Activated CD8-positive, alpha-beta T cell treated with anti-CD3 and anti-CD28 coated beads for 36 hours (primary cell): Measurements from ENCODE around the gene ASB7. TPM values are rescaled to one million over a fixed set of nuclear protein-coding genes. Genes with fewer than 3 reads are reported as not detected.

Experiments
- ATAC-seq: fragments of 200-7000 bp; cut with Tn5 transposase; one replicate; pipeline ENCODE4 v1.10.0; 2021; ENCODE audit warnings: mild to moderate bottlenecking, moderate library complexity
- CTCF ChIA-PET: fragments of 350-600 bp; sonication (Branson Sonifier 250); formaldehyde crosslinking; loops from one replicate; lab custom pipeline; 2021; ENCODE audit warnings: antibody characterized with exemption; lab: Charles Lee
- POLR2A ChIA-PET: fragments of 350-600 bp; sonication (Branson Sonifier 250); formaldehyde crosslinking; loops from one replicate; lab custom pipeline; 2021; ENCODE audit warnings: antibody characterized with exemption; lab: Charles Lee
- DNase-seq: peaks from one replicate; pipeline ENCODE4 v3.0.0-alpha.2; 2020
- H3K27ac Mint-ChIP-seq: one replicate; pipeline ENCODE4 v1.8.0; 2021; ENCODE audit warnings: mild to moderate bottlenecking, mixed read lengths
- H3K27me3 Mint-ChIP-seq: one replicate; pipeline ENCODE4 v1.8.0; 2021; ENCODE audit warnings: mixed read lengths
- H3K36me3 Mint-ChIP-seq: one replicate; pipeline ENCODE4 v1.8.0; 2021; ENCODE audit warnings: low read depth, mixed read lengths
- H3K4me1 Mint-ChIP-seq: one replicate; pipeline ENCODE4 v1.8.0; 2021; ENCODE audit warnings: low read depth, mixed read lengths
- H3K4me3 Mint-ChIP-seq: one replicate; pipeline ENCODE4 v1.8.0; 2021; ENCODE audit warnings: mild to moderate bottlenecking, moderate library complexity, mixed read lengths
- H3K9me3 Mint-ChIP-seq: one replicate; pipeline ENCODE4 v1.8.0; 2021; ENCODE audit warnings: mixed read lengths
- intact Hi-C: fragments of 100-400 bp; cut with micrococcal nuclease; formaldehyde crosslinking; loops from one replicate; pipeline ENCODE4 v1.10.0; 2022
- total RNA-seq, 2 experiments: library from RNA; stranded (reverse); gene quantifications; one replicate each; pipeline ENCODE4 v1.2.3, GENCODE V29; 2021
- TF ChIP-seq, protein P1 (sequence below): fragments of 200-600 bp; IDR thresholded peaks from one replicate; pipeline ENCODE4 v1.8.0; 2022; ENCODE audit warnings: antibody characterized with exemption, mild to moderate bottlenecking

The ASB7 gene
- total RNA-seq, 2 experiments from 2014 or later: 15.7 to 18.4 TPM

DNA sequence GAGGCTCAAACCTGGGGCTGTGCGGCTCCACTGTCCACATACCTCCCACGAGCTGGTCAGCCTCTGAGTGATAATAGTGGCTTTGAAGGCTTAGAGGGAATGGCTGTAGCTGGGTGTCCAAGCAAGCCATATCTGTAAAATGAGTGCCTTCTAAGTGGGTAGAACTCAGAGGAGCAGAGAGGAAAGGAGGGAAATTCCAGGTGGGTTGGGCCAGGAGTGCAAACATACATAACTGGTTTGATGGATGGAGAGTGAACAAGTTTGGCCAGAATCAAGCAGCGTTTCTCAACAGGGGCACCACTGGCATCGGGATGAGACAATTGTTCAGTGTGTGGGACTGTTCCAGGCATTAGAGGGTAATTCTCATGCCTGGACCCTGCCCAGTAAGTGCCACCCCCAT lies 91.1 kb downstream of the ASB7 start:
- intact Hi-C loops: no loop called here
- H3K27me3 Mint-ChIP-seq: peaks cover 11% of the 10 kb centered on the region
- H3K27ac Mint-ChIP-seq: no peak overlapping the region
- DNase-seq (no peak), ATAC-seq (no peak)
- TF ChIP-seq, protein P1, sequence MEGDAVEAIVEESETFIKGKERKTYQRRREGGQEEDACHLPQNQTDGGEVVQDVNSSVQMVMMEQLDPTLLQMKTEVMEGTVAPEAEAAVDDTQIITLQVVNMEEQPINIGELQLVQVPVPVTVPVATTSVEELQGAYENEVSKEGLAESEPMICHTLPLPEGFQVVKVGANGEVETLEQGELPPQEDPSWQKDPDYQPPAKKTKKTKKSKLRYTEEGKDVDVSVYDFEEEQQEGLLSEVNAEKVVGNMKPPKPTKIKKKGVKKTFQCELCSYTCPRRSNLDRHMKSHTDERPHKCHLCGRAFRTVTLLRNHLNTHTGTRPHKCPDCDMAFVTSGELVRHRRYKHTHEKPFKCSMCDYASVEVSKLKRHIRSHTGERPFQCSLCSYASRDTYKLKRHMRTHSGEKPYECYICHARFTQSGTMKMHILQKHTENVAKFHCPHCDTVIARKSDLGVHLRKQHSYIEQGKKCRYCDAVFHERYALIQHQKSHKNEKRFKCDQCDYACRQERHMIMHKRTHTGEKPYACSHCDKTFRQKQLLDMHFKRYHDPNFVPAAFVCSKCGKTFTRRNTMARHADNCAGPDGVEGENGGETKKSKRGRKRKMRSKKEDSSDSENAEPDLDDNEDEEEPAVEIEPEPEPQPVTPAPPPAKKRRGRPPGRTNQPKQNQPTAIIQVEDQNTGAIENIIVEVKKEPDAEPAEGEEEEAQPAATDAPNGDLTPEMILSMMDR: no peak
- POLR2A ChIA-PET: no interaction called here
- no peaks in the 10 kb centered on the region for H3K4me1 Mint-ChIP-seq
- H3K9me3 Mint-ChIP-seq: no peaks in the 10 kb centered on the region
- H3K4me3 Mint-ChIP-seq: no peak overlapping the region
- CTCF ChIA-PET: no interaction called here
- H3K36me3 Mint-ChIP-seq: no peaks in the 10 kb centered on the region

DNA sequence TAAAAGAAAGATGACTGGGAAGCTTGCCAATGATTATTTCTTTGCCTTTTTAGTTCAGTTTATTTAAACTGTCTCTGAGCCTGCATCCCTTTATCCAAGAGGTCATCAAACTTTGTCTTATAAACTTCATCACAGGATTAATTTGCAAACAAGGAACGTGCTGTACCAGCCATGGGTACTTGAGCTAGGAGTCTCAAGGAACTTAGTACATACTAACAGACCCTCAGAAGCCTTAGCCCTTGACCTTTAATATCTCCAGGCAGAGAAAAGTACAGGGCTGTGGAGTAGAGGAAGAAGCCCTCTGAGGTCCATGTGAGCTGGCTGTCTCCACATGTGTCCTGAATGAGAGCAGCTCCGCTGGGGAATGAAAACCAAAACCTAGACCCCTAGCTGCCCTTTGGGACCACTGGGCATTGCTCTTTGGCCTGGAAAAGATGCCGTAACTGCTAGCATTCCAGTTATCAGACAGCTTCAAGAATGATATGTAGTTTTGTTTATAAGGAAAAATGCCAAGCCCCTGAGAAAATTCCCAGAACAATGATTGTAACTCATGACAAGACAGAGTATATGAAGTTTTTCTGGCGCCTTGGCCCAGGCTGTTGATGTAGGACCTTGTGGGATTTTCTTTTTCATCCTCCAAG lies 92.1 kb downstream of the ASB7 start:
- POLR2A ChIA-PET: no interaction called here
- Mint-ChIP-seq H3K9me3 (no peaks in the 10 kb centered on the region), H3K27ac (no peak overlapping the region), H3K4me3 (no peak overlapping the region), H3K36me3 (no peaks in the 10 kb centered on the region), H3K27me3 (peaks cover 11% of the 10 kb centered on the region), H3K4me1 (no peaks in the 10 kb centered on the region)
- intact Hi-C loops: no loop called here
- TF ChIP-seq, protein P1: no peak
- DNase-seq (no peak), ATAC-seq (no peak)
- CTCF ChIA-PET: interaction anchor here (1.2 kb wide), 1 partner anchor 178 kb away, joined by 5 read pairs; no protein-coding TSS in a partner anchor

DNA sequence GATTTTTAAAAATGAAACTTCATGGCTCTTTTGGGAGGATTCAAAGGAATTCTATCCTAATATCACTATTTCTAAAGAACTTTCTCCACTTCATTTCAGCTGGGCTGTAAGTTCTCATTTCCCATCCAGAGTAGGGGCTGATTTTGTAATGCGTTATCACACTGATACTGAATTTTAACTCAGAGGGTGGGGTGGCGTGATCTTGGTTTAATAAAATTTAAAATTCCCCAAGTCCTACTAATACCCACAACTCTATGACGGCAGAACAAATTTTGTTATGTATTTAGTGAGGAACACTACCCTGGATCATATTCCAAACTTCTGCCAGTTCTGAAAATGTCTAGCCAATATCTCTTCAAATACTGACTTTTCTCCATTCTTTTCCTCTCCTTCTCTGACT lies 92.7 kb downstream of the ASB7 start:
- H3K27ac Mint-ChIP-seq: no peak overlapping the region
- no peaks in the 10 kb centered on the region for H3K9me3 Mint-ChIP-seq
- peaks cover 11% of the 10 kb centered on the region for H3K27me3 Mint-ChIP-seq
- no peaks in the 10 kb centered on the region for H3K36me3 Mint-ChIP-seq
- intact Hi-C loops: no loop called here
- ChIA-PET CTCF (interaction anchor here (1.2 kb wide), 1 partner anchor 178 kb away, joined by 5 read pairs; no protein-coding TSS in a partner anchor), POLR2A (no interaction called here)
- H3K4me1 Mint-ChIP-seq: no peaks in the 10 kb centered on the region
- no peak for ATAC-seq
- DNase-seq: no peak
- TF ChIP-seq, protein P1: no peak
- H3K4me3 Mint-ChIP-seq: no peak overlapping the region

DNA sequence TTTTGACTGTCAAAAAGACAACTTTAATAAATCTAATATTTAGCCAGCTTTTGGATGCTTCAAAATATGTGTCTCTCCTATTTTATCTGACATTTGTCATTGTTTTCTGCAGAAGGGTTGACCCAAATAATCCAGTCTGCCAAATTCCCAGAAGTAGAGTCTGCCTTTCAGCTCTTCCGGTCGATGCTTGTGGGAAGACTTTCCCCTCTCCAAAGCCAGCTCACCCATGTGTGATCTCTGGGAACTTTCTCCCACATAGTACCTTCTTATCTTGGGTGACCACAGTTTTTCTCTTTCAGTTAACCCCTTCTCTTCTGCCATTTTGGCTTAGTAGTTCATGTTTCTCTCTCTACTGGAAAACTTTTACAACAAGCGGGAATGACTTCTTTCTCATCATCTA lies 94.1 kb downstream of the ASB7 start:
- H3K4me1 Mint-ChIP-seq: no peaks in the 10 kb centered on the region
- ATAC-seq: no peak
- H3K36me3 Mint-ChIP-seq: no peaks in the 10 kb centered on the region
- no peak for DNase-seq
- POLR2A ChIA-PET: no interaction called here
- TF ChIP-seq, protein P1: no peak
- CTCF ChIA-PET: no interaction called here
- H3K27ac Mint-ChIP-seq: no peak overlapping the region
- intact Hi-C loops: no loop called here
- no peaks in the 10 kb centered on the region for H3K9me3 Mint-ChIP-seq
- no peak overlapping the region for H3K4me3 Mint-ChIP-seq
- H3K27me3 Mint-ChIP-seq: peaks cover 11% of the 10 kb centered on the region

Other genes with a start within 250 kb of the ASB7 start
- gene CERS3, start 73.6 kb upstream of the ASB7 start, total RNA-seq: not detected
- gene LINS1, start 405 bp upstream of the ASB7 start, total RNA-seq: 10 to 100 TPM; 28.7 to 29.4 TPM